Upper lobe of left lung (tissue), 4 donors: ENCODE results near the gene CTDP1.

Experiments
- EP300 ChIP-seq, 4 donors: sonication (generic); formaldehyde crosslinking; IDR thresholded peaks; one replicate each; pipeline ENCODE4 v1.5.1; 2017; ENCODE audit warnings: antibody characterized with exemption in 4 of 4, control low read depth in 2 of 4
- POLR2A ChIP-seq, 4 donors: fragments of 450-650 bp; IDR thresholded peaks; one replicate each; pipeline ENCODE4 v1.5.1; 2016 to 2017; ENCODE audit warnings: antibody characterized with exemption in 4 of 4, mild to moderate bottlenecking in 2 of 4
- POLR2AphosphoS5 ChIP-seq, 2 donors: sonication (generic); formaldehyde crosslinking; IDR thresholded peaks; one replicate each; pipeline ENCODE4 v1.5.1; 2017; ENCODE audit warnings: antibody characterized with exemption in 2 of 2
- TF ChIP-seq, protein P1 (sequence below), 6 experiments: fragments of 450-650 bp in 4 of 6; fragments of 200-600 bp in 2 of 6; sonication (generic) in 2 of 6; IDR thresholded peaks; one replicate each; pipeline ENCODE4 v1.5.1; 2016 to 2019; ENCODE audit warnings: antibody characterized with exemption in 6 of 6

DNA sequence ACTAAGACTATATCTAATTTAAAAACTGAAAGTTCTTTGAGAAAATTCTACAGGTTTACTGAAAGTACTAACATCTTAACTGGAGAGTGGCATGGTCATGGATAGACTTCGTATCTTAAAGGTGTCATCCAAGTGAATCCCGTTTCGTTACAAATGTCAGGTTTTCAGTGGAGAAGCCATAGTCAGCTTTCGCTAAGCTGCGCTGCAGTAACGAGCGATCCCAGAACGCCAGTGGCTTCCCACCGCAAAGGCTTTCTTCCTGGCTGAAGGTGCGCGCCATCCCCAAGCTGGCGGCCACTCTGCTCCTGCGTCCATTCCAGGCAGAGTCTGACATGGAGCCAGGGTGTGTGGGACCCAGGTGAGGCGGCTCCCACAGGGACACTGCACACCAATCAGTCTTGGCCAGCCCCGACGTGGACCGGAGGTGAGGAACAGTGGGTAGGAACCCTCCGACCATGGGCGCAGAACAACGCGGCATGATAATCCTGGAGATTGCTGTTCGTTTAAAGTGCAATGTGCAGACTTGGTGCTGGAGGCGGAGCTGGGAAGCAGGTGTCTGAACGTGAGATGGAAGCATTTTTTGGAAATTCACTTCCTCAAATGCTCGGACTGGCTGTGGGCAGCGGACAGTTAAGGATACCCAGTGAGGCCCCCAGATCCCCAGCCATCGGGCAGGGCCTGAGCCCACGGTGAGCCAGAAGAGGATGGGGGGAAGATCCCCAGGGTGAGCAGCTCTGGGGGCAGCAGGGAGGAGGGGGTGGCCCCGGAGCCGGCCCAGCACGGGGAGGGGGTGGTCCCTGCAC, 90.3 kb downstream of the CTDP1 start:
- TF ChIP-seq, protein P1, sequence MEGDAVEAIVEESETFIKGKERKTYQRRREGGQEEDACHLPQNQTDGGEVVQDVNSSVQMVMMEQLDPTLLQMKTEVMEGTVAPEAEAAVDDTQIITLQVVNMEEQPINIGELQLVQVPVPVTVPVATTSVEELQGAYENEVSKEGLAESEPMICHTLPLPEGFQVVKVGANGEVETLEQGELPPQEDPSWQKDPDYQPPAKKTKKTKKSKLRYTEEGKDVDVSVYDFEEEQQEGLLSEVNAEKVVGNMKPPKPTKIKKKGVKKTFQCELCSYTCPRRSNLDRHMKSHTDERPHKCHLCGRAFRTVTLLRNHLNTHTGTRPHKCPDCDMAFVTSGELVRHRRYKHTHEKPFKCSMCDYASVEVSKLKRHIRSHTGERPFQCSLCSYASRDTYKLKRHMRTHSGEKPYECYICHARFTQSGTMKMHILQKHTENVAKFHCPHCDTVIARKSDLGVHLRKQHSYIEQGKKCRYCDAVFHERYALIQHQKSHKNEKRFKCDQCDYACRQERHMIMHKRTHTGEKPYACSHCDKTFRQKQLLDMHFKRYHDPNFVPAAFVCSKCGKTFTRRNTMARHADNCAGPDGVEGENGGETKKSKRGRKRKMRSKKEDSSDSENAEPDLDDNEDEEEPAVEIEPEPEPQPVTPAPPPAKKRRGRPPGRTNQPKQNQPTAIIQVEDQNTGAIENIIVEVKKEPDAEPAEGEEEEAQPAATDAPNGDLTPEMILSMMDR (IDR thresholded peaks at IDR 0.05): no peak
- TF ChIP-seq POLR2A (IDR thresholded peaks at IDR 0.05): no peak
- no peak for TF ChIP-seq POLR2AphosphoS5 (IDR thresholded peaks at IDR 0.05)
- TF ChIP-seq EP300 (IDR thresholded peaks at IDR 0.05): no peak
